ENCODE measurements around the gene FOXO3.

DNA sequence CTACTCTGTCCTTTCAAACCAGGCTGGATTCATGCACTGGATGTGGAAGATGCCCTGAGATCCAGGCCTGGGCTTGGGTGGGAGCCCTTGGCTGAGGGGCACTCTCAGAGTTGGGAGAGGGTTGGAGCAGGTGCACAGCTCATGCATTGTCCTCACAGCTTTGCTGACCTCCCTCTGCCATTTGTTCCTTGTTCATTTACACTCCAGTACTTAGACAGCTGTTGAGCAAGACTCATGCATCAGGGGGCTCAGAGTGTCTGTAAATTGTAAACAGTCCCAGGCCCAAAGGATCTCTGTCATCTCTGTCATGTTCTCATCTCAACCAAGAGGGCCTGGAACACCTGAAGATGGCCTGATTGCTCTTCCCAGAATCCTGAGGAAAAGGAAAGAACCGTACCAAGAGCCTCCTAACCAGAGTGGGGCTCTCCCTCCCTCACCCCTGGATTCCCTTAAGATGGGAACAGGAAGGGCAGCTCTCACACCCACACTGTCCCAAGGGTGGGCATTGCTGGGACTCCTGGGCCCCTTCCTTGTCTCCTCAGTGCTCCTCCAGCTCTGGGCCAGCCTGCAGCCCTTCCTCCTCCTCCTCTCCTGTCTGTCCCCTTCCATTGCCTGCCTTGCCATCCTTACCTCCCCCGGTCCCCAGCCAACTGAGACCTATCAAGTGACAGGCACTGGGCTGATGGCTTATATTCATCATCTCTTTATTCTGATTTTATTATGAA is 132.9 kb downstream of the FOXO3 start:
- TF ChIP-seq CTCF (IDR thresholded peaks at IDR 0.05) = no peak
- no peak for TF ChIP-seq EZH2 (IDR thresholded peaks at IDR 0.05)
- TF ChIP-seq EZH2phosphoT487 (IDR thresholded peaks at IDR 0.05) = no peak

Measured in neural progenitor cell (in vitro differentiated cells).